Mesendoderm (in vitro differentiated cells): ENCODE results near the gene CNTN5.

Experiments
- DNase-seq: peaks from one replicate; pipeline ENCODE4 v3.0.0; 2013
- H2AK5ac ChIP-seq: 2 replicates; pipeline ENCODE4 v1.6.1; 2013; ENCODE audit warnings: low read length, inconsistent platforms
- H2BK120ac ChIP-seq: 2 replicates; pipeline ENCODE4 v1.6.1; 2013; ENCODE audit warnings: low read depth, mild to moderate bottlenecking, low read length, moderate library complexity, mixed read lengths
- H2BK15ac ChIP-seq: replicated peaks from 2 replicates; pipeline ENCODE4 v1.6.1; 2013; ENCODE audit warnings: low read depth, mild to moderate bottlenecking, moderate library complexity
- H2BK5ac ChIP-seq: 2 replicates; pipeline ENCODE4 v1.6.1; 2013; ENCODE audit warnings: low read length, inconsistent platforms
- H3K18ac ChIP-seq: 2 replicates; pipeline ENCODE4 v1.6.1; 2013; ENCODE audit warnings: mild to moderate bottlenecking, low read length, mixed read lengths
- H3K23ac ChIP-seq: one replicate; pipeline ENCODE4 v1.6.1; 2013; ENCODE audit warnings: low read length
- H3K27ac ChIP-seq: 2 replicates; pipeline ENCODE4 v1.5.1; 2013; ENCODE audit warnings: low read depth, mild to moderate bottlenecking, inconsistent platforms, low read length, moderate library complexity
- H3K27me3 ChIP-seq: 2 replicates; pipeline ENCODE4 v1.6.1; 2013; ENCODE audit warnings: low read length, control low read depth, mild to moderate bottlenecking, inconsistent platforms; ENCODE audit not compliant: insufficient read depth, poor library complexity
- H3K36me3 ChIP-seq: 2 replicates; pipeline ENCODE4 v1.6.1; 2013; ENCODE audit warnings: low read length, inconsistent platforms; ENCODE audit not compliant: control insufficient read depth, insufficient read depth
- H3K4ac ChIP-seq: one replicate; pipeline ENCODE4 v1.6.1; 2013; ENCODE audit warnings: low read depth, mild to moderate bottlenecking, low read length, moderate library complexity
- H3K4me1 ChIP-seq: 2 replicates; pipeline ENCODE4 v1.6.1; 2013; ENCODE audit warnings: low read depth, low read length, inconsistent platforms; ENCODE audit not compliant: control insufficient read depth
- H3K4me2 ChIP-seq: 2 replicates; pipeline ENCODE4 v1.6.1; 2013; ENCODE audit warnings: low read length
- H3K4me3 ChIP-seq: 2 replicates; pipeline ENCODE4 v1.5.1; 2013; ENCODE audit warnings: mild to moderate bottlenecking, low read length
- H3K56ac ChIP-seq: one replicate; pipeline ENCODE4 v1.6.1; 2013; ENCODE audit warnings: low read length
- H3K79me1 ChIP-seq: 2 replicates; pipeline ENCODE4 v1.6.1; 2013; ENCODE audit warnings: low read length, inconsistent platforms
- H3K79me2 ChIP-seq: 2 replicates; pipeline ENCODE4 v1.6.1; 2013; ENCODE audit warnings: mild to moderate bottlenecking, low read length; ENCODE audit not compliant: control insufficient read depth, insufficient read depth
- H3K9ac ChIP-seq: 2 replicates; pipeline ENCODE4 v1.6.1; 2013; ENCODE audit warnings: low read length, inconsistent platforms
- H4K5ac ChIP-seq: one replicate; pipeline ENCODE4 v1.6.1; 2013; ENCODE audit warnings: low read length
- H4K8ac ChIP-seq: one replicate; pipeline ENCODE4 v1.6.1; 2013; ENCODE audit warnings: low read depth, mild to moderate bottlenecking, control low read depth, low read length, moderate library complexity
- WGBS: extraction: QIAGEN DNeasy Blood & Tissue Kit; methylation state at CpG from one replicate; pipeline ENCODE4 v1.1.7; 2013; ENCODE audit warnings: low lambda C conversion rate, missing lambda C conversion rate; ENCODE audit not compliant: insufficient coverage; ENCODE audit errors: extremely low coverage; 5-methylcytosine and 5-hydroxymethylcytosine counted together

The CNTN5 gene

DNA sequence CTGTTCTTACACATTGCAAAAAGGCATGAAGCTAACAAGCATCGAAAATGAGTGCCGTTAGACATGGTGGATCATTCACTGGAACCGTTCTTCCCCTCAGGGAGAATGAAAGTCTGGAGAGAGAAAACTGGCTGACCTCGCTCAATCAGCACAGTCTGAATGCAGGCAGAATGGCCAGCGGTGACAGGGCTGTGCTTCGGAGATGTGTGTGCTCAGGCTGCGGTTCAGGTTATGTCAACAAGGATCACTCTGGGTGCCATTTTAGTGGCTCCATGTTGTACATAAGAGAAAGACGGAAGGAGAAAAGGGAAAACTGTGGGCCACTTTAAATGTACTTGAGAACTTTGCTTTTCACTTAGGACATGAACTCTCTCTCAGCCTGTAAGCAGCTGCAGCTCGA, 916.6 kb downstream of the CNTN5 start:
- Histone ChIP-seq H3K4me3 (no peak overlapping the region), H3K27me3 (no peaks in the 10 kb centered on the region), H2BK120ac (no peak overlapping the region), H3K9ac (no peak overlapping the region), H3K36me3 (no peaks in the 10 kb centered on the region), H3K4me1 (no peaks in the 10 kb centered on the region), H2BK5ac (no peak overlapping the region), H3K79me1 (no peaks in the 10 kb centered on the region), H3K4me2 (no peak overlapping the region), H4K5ac (no peak overlapping the region), H3K23ac (no peak overlapping the region), H3K79me2 (no peaks in the 10 kb centered on the region), H2BK15ac (no peak overlapping the region), H3K56ac (no peak overlapping the region), H2AK5ac (no peak overlapping the region), H3K27ac (no peak overlapping the region), H3K4ac (no peak overlapping the region), H4K8ac (no peak overlapping the region), H3K18ac (no peak overlapping the region)
- WGBS: no CpG with 5 or more reads among the region's 9 CpGs
- DNase-seq: no peak

DNA sequence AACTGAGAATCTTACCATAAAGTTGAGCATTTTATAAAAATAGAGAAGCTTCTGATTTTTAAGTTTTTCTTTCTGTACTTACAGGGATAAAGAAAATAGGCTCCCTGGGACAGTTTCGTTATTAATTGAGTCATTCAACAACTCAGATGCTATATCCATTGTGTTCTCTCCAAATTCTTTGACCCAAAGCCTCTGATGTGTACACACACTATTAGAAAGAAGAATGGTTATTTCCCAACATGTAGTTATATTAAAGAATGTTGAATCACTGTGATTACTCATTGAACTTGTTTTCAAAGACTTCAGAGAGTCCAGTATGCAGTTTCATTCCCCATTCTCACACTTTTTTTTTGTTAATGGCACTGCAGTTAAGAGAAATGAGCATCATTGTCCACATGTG, 932.1 kb downstream of the CNTN5 start:
- H3K9ac ChIP-seq: no peak overlapping the region
- no peak overlapping the region for H3K18ac ChIP-seq
- no peaks in the 10 kb centered on the region for H3K4me1 ChIP-seq
- no peak overlapping the region for H2BK5ac ChIP-seq
- no peak overlapping the region for H4K5ac ChIP-seq
- DNase-seq: no peak
- no peak overlapping the region for H3K56ac ChIP-seq
- H3K4me3 ChIP-seq: no peak overlapping the region
- H3K23ac ChIP-seq: no peak overlapping the region
- no peak overlapping the region for H4K8ac ChIP-seq
- no peak overlapping the region for H2BK15ac ChIP-seq
- H3K36me3 ChIP-seq: no peaks in the 10 kb centered on the region
- no peak overlapping the region for H2AK5ac ChIP-seq
- no CpG with 5 or more reads among the region's 1 CpG for WGBS
- no peak overlapping the region for H2BK120ac ChIP-seq
- no peak overlapping the region for H3K27ac ChIP-seq
- H3K27me3 ChIP-seq: no peaks in the 10 kb centered on the region
- H3K4me2 ChIP-seq: no peak overlapping the region
- no peaks in the 10 kb centered on the region for H3K79me1 ChIP-seq
- H3K4ac ChIP-seq: no peak overlapping the region
- H3K79me2 ChIP-seq: no peaks in the 10 kb centered on the region

DNA sequence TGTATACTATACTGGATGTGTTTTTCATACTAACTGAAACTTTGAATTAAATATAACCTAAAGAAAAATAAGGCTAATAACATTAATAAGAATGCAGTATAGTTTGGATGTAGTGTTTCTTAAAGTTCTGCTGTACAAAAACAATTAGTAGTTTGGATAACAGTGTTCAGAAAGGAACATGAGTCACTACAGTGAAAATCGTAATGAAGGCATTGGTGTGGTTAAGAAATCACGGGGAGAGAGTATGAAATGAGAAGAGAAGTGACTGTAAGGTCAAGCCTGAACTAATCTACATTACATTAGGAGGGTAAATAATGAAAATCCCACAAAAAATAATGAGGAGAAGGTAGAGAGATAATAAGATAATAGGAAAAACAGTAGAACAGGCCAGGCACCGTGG, 939.8 kb downstream of the CNTN5 start:
- Histone ChIP-seq H3K36me3 (no peaks in the 10 kb centered on the region), H2BK120ac (no peak overlapping the region), H3K79me2 (no peaks in the 10 kb centered on the region), H4K8ac (no peak overlapping the region), H4K5ac (no peak overlapping the region), H2AK5ac (no peak overlapping the region), H3K4me1 (no peaks in the 10 kb centered on the region), H3K9ac (no peak overlapping the region), H2BK15ac (no peak overlapping the region), H3K23ac (no peak overlapping the region), H3K27me3 (no peaks in the 10 kb centered on the region), H2BK5ac (no peak overlapping the region), H3K4ac (no peak overlapping the region), H3K18ac (no peak overlapping the region), H3K4me3 (no peak overlapping the region), H3K79me1 (no peaks in the 10 kb centered on the region), H3K27ac (no peak overlapping the region), H3K4me2 (no peak overlapping the region), H3K56ac (no peak overlapping the region)
- no CpG with 5 or more reads among the region's 3 CpGs for WGBS
- DNase-seq: no peak

DNA sequence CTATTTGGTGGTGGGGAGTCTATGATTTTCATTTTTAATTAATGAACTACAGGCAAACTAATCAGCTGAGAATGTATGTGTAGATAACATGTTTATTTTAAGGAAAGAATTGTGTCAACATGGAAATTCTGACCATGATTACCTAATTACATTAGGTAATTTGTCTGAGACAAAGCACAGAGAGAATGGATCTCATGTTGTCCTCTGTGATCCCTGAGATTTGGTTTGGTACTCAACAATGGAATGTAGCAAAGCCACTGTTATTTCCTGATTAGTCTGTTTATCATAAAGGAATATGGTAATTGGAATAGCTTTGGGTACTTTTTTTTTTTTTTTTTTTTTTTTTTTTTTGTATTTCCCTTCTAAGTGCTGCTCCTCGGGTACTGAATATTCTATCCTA, 947.6 kb downstream of the CNTN5 start:
- peak; percentile 8 for DNase-seq
- Histone ChIP-seq H2AK5ac (no peak overlapping the region), H3K27ac (no peak overlapping the region), H4K5ac (no peak overlapping the region), H2BK5ac (no peak overlapping the region), H2BK15ac (no peak overlapping the region), H3K79me2 (no peaks in the 10 kb centered on the region), H3K9ac (no peak overlapping the region), H3K27me3 (no peaks in the 10 kb centered on the region), H3K56ac (no peak overlapping the region), H3K4me1 (no peaks in the 10 kb centered on the region), H3K36me3 (no peaks in the 10 kb centered on the region), H3K79me1 (no peaks in the 10 kb centered on the region), H3K23ac (no peak overlapping the region), H3K18ac (no peak overlapping the region), H3K4me3 (no peak overlapping the region), H2BK120ac (no peak overlapping the region), H3K4ac (no peak overlapping the region), H3K4me2 (no peak overlapping the region), H4K8ac (no peak overlapping the region)
- WGBS: no CpG with 5 or more reads among the region's 1 CpG

DNA sequence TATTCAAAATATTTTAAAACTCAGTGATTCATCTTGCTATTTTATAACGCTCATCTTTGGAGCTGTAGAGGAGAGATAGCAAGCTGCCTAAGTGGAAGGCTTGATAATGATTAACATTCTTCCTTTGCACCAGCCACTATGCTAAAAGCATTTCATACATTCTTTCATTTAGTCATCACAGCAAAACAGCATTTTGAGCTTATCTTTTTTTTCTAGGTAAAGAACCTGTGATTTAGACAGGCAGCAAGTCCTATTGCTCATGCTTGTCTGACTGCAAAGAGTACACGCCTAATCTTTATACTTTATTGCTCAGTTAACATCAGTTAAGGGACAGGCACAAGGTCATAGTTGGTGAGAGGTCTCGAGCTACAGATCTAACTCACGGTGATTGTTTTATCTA, 953.2 kb downstream of the CNTN5 start:
- Histone ChIP-seq H3K27me3 (no peaks in the 10 kb centered on the region), H3K36me3 (no peaks in the 10 kb centered on the region), H3K27ac (no peak overlapping the region), H2AK5ac (no peak overlapping the region), H3K4ac (no peak overlapping the region), H2BK15ac (no peak overlapping the region), H3K4me3 (no peak overlapping the region), H3K23ac (no peak overlapping the region), H4K5ac (no peak overlapping the region), H3K56ac (no peak overlapping the region), H3K4me2 (no peak overlapping the region), H2BK5ac (no peak overlapping the region), H3K79me1 (no peaks in the 10 kb centered on the region), H3K79me2 (no peaks in the 10 kb centered on the region), H3K4me1 (no peaks in the 10 kb centered on the region), H3K18ac (no peak overlapping the region), H4K8ac (no peak overlapping the region), H3K9ac (no peak overlapping the region), H2BK120ac (no peak overlapping the region)
- peak; percentile 47 for DNase-seq
- no CpG with 5 or more reads among the region's 4 CpGs for WGBS

DNA sequence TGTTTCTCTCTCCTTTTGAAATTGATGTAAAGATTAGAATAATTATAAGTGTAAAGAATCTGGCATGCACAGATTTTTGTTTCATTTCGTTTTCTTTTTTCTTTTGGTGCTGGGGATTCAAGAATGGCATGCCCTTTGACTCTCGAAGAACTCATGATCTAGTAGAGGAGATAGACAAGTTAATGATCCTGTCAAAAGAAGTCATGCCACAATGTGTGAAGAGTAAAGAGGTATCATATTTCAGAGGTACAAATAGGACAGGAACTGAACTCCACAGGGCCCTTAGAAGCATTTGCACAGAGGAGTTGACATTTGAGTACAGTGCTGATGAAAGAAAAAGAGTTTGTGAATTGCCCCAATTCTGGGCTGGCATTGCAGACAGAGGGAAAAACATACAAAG, 958.3 kb downstream of the CNTN5 start:
- Histone ChIP-seq H4K8ac (no peak overlapping the region), H3K27ac (no peak overlapping the region), H3K79me1 (no peaks in the 10 kb centered on the region), H2BK5ac (no peak overlapping the region), H3K4me2 (no peak overlapping the region), H3K79me2 (no peaks in the 10 kb centered on the region), H2BK120ac (no peak overlapping the region), H4K5ac (no peak overlapping the region), H3K4me1 (no peaks in the 10 kb centered on the region), H2AK5ac (no peak overlapping the region), H3K56ac (no peak overlapping the region), H3K27me3 (no peaks in the 10 kb centered on the region), H3K18ac (no peak overlapping the region), H3K36me3 (no peaks in the 10 kb centered on the region), H3K23ac (no peak overlapping the region), H3K9ac (no peak overlapping the region), H3K4me3 (no peak overlapping the region), H3K4ac (no peak overlapping the region), H2BK15ac (no peak overlapping the region)
- DNase-seq: no peak
- WGBS: no CpG with 5 or more reads among the region's 2 CpGs
